Cardiac muscle cell (in vitro differentiated cells and primary cell): ENCODE measurements around the gene OR2B6. TPM values are rescaled to one million over a fixed set of nuclear protein-coding genes. Genes with fewer than 3 reads are reported as not detected.
"Not testable (repeated sequence)": the region's sequence is repeated elsewhere in the genome, so short reads cannot be mapped to it uniquely, and the experiment has no call there.

Experiments used
- DNase-seq, 2 donors: peaks; one replicate each; pipeline versions ENCODE4 v3.0.0 to v3.0.0-alpha.2; 2010 to 2017; ENCODE audit warnings: low read depth in 1 of 2, low spot score in 1 of 2
- H3K27ac ChIP-seq: fragments of 200-600 bp; sonication (generic); 2 replicates; pipeline ENCODE4 v1.5.1; 2016
- H3K27me3 ChIP-seq: fragments of 200-600 bp; sonication (generic); 2 replicates; pipeline ENCODE4 v1.6.0; 2016; ENCODE audit warnings: control low read depth
- H3K36me3 ChIP-seq: fragments of 200-600 bp; sonication (generic); 2 replicates; pipeline ENCODE4 v1.5.1; 2016; ENCODE audit warnings: control low read depth
- H3K4me1 ChIP-seq: fragments of 200-600 bp; sonication (generic); 2 replicates; pipeline ENCODE4 v1.8.1; 2017; ENCODE audit warnings: low read depth, mild to moderate bottlenecking, mixed run types
- H3K4me3 ChIP-seq: fragments of 200-600 bp; sonication (generic); 2 replicates; pipeline ENCODE4 v1.5.1; 2016; ENCODE audit warnings: mild to moderate bottlenecking
- H3K9me3 ChIP-seq: fragments of 200-600 bp; sonication (generic); 2 replicates; pipeline ENCODE4 v1.5.1; 2017; ENCODE audit warnings: low read depth, mild to moderate bottlenecking, control low read depth
- CTCF ChIP-seq: IDR thresholded peaks from 2 replicates; pipeline ENCODE4 v1.5.1; 2012; ENCODE audit warnings: low read depth, mild to moderate bottlenecking, low read length
- polyA plus RNA-seq: library from polyadenylated mRNA; unstranded; fragments of >200 nt; fragmentation: Nextera tagmentation; extraction: Ambion mirVana; gene quantifications from 2 replicates; pipeline ENCODE4 v1.2.1, GENCODE V29; 2016
- total RNA-seq: library from RNA; depleted of rRNA; stranded (reverse); fragments of >200 nt; gene quantifications from 2 replicates; pipeline ENCODE4 v1.2.3, GENCODE V29; 2016

Gene OR2B6
- total RNA-seq (not detected in 2 replicates), polyA plus RNA-seq (not detected in 2 replicates)

DNA sequence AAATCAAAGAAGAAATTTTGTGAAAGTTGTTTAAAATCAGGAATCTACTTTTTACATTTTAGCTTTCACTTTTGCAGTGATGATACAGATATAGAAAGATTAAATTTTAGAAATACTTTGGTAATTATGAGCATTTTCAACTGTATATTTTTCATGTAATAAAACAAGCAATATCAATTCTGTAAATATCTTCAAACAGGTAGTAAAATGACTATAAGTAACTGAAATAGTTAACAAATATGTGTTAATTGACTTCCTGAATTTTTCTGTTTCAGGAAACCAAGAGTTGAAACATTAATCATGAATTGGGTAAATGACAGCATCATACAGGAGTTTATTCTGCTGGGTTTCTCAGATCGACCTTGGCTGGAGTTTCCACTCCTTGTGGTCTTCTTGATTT is at the start of gene OR2B6:
OR2B6 (plus strand) TSS at position 301 of the 400 bp plus-strand sequence; CDS start at position 301, 0 bp downstream.
- Histone ChIP-seq H3K4me3 (no peak within 1 kb of the TSS), H3K36me3 (no peaks in the 10 kb centered on the region), H3K4me1 (no peaks in the 10 kb centered on the region), H3K27ac (no peak within 1 kb of the TSS), H3K9me3 (no peaks in the 10 kb centered on the region), H3K27me3 (peaks cover 2% of the 10 kb centered on the region)
- DNase-seq, result no peak
- TF ChIP-seq CTCF, result no peak

DNA sequence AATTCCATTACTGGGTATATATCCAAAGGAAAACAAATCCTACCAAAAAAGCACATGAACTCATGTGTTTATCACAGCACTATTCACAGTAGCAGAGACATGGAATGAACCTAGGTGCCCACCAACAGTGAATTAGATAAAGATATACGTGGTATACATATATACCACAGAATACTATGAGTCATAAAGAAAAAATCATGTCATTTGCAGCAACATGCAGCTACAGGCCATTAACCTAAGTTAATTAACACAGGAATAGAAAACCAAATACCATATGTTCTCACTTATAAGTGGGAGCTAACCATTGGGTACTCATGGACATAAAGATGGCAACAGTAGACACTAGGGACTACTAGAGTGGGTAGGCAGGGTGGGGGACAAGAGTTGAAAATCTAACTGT is 49.0 kb upstream of the OR2B6 start:
- no peaks in the 10 kb centered on the region for H3K36me3 ChIP-seq

DNA sequence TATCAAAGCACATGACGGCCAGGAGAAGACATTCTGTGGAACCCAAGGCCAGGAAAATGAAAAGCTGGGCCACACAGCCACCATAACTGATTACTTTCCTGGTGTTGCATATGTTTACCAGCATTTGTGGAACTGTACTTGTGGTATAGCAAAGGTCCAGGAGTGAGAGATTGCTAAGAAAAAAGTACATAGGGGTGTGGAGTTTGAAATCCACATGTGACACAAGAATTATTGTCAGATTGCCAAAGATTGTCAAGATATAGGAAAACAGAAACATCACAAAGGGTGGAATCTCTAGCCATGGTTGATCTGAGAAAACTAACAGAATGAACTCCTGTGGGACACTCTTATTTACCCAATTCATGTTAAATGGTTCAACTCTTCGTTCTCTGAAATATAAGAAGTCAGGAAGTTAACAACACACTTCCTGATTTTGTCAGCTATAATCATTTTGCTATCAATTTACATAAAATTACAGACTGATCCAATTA is 45.0 kb upstream of the OR2B6 start, which contains the start of gene OR2B2:
OR2B2 (minus strand) TSS at position 441 of the 491 bp plus-strand sequence; CDS start at position 364, 77 bp downstream.
- Histone ChIP-seq H3K27ac (no peak within 1 kb of the TSS), H3K27me3 (no peaks in the 10 kb centered on the region), H3K36me3 (no peaks in the 10 kb centered on the region), H3K9me3 (no peaks in the 10 kb centered on the region), H3K4me3 (no peak within 1 kb of the TSS), H3K4me1 (no peaks in the 10 kb centered on the region)
- no peak for DNase-seq
- TF ChIP-seq CTCF, result no peak

More for the DNA sequence above, 49.0 kb upstream of the OR2B6 start:
- DNase-seq, result no peak
- Histone ChIP-seq H3K27me3 (no peaks in the 10 kb centered on the region), H3K9me3 (no peaks in the 10 kb centered on the region), H3K4me1 (no peaks in the 10 kb centered on the region), H3K4me3 (no peak overlapping the region), H3K27ac (no peak overlapping the region)
- TF ChIP-seq CTCF, result no peak

DNA sequence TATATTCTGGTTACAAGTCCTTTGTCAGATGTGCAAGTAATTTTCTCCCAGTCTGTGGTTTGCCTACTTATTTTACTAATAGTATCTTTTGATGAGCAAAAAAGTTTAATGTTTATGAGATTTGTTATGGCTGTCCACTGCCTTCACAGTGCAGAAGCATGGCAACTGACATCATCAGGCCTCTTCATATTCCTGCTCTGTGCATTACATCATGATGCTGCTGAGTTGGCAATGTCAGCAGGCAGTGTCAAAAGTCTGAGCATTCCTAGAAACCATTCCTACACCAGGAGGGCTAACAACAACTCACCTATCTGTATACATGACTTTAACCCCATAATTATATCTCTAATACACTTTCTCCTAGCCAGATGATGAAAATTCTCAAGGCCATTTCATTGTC is 34.1 kb upstream of the OR2B6 start:
- Histone ChIP-seq H3K4me1 (no peaks in the 10 kb centered on the region), H3K27me3 (no peaks in the 10 kb centered on the region), H3K4me3 (no peak overlapping the region), H3K27ac (no peak overlapping the region), H3K9me3 (no peaks in the 10 kb centered on the region), H3K36me3 (no peaks in the 10 kb centered on the region)
- TF ChIP-seq CTCF, result no peak
- no peak for DNase-seq

GRCh38 chr6:27924179-27924578 is 32.9 kb upstream of the OR2B6 start:
- Histone ChIP-seq H3K36me3 (no peaks in the 10 kb centered on the region), H3K27me3 (no peaks in the 10 kb centered on the region), H3K9me3 (no peaks in the 10 kb centered on the region), H3K27ac (no peak overlapping the region), H3K4me1 (no peaks in the 10 kb centered on the region), H3K4me3 (no peak overlapping the region)
- DNase-seq, result no peak
- TF ChIP-seq CTCF, result no peak

- not testable (repeated sequence) for H3K4me1 ChIP-seq, H3K36me3 ChIP-seq, H3K9me3 ChIP-seq, H3K27me3 ChIP-seq, DNase-seq, H3K4me3 ChIP-seq, H3K27ac ChIP-seq
Measured at GRCh38 chr6:27928041-27928440, 29.0 kb upstream of the OR2B6 start.

- not testable (repeated sequence) for H3K27me3 ChIP-seq, H3K27ac ChIP-seq, H3K4me1 ChIP-seq, H3K36me3 ChIP-seq, H3K4me3 ChIP-seq, H3K9me3 ChIP-seq, DNase-seq
Measured at GRCh38 chr6:27929930-27930329, 27.1 kb upstream of the OR2B6 start.
